ENCODE results near the gene TUSC7. TPM values are rescaled to one million over a fixed set of nuclear protein-coding genes. Genes with fewer than 3 reads are reported as not detected.

Gene TUSC7
- total RNA-seq, 1 donor from 2014 or later, result not detected

DNA sequence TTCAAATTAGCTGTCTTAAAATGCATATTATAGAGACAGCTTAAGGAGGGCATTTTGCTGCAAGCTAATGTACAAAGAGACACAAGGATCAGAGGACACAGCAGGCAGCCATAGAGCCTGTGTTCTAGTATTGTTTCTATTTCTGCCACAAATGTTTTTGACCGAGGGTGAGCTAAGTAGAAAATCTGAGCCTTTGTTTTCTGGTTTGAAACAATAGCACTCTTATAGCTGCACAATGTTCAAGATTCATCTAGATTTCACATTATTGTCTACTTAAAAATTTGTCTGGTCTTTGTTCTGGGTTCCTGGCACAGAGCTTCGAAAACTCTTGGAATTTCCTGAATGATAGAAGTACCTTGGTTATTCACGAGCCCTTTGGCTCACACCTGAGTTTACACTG is 40.0 kb upstream of the TUSC7 start:
- TF ChIP-seq CTCF (IDR thresholded peaks at IDR 0.05; ENCODE audit: borderline replicate concordance), result no peak
- intact Hi-C loops (cut with micrococcal nuclease), result no loop called here
- no peak for DNase-seq
- H3K4me3 ChIP-seq, result no peak overlapping the region
- H3K36me3 ChIP-seq, result no peaks in the 10 kb centered on the region
- no peaks in the 10 kb centered on the region for H3K4me1 ChIP-seq
- no peaks in the 10 kb centered on the region for H3K27me3 ChIP-seq (ENCODE audit: low read depth)
- no peak overlapping the region for H3K27ac ChIP-seq (replicated peaks)
- H3K9me3 ChIP-seq (replicated peaks), result no peaks in the 10 kb centered on the region

DNA sequence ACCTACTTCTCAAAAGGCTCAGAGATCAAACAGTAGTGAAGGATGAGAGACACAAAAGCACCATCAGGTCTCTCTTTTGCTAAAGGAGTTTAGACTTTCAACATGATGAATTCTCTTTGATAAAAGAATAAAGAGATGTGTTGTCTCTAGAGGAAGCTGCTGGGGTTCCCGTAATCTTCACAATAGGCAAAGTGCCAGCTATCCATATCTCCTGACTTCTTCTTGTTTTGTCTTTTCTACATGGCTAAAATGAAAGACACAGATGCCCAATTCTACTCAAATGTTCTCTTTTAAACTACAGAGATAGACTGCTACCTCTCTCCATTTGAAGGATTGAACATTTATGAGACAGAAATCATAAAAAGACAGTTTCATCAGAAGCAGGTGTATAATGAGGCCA is 38.4 kb upstream of the TUSC7 start:
- DNase-seq, result no peak
- TF ChIP-seq CTCF (IDR thresholded peaks at IDR 0.05; ENCODE audit: borderline replicate concordance), result no peak
- H3K4me1 ChIP-seq, result no peaks in the 10 kb centered on the region
- intact Hi-C loops (cut with micrococcal nuclease), result no loop called here
- no peak overlapping the region for H3K4me3 ChIP-seq
- no peak overlapping the region for H3K27ac ChIP-seq (replicated peaks)
- no peaks in the 10 kb centered on the region for H3K9me3 ChIP-seq (replicated peaks)
- no peaks in the 10 kb centered on the region for H3K27me3 ChIP-seq (ENCODE audit: low read depth)
- no peaks in the 10 kb centered on the region for H3K36me3 ChIP-seq

DNA sequence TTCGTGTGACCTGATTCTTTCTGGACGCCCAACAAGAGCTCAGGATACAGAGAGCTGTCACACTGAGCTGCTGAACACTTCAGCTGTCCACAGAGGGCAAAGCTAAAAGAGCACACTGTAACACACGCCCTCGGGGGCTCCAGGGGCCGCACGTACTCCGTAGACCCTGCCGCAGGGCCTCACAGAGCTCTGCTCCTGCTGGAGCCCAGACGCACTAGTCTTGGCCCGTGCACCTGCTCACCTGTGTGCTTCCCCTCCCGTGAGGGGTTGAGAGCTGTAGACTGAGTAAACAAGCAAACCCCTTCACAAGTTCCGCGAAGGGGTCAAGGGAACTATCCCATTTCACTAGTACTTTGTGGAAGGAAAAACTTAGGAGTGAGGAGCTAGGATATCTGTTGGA is 30.7 kb upstream of the TUSC7 start:
- Histone ChIP-seq H3K4me3 (no peak overlapping the region), H3K27me3 (ENCODE audit: low read depth) (no peaks in the 10 kb centered on the region), H3K36me3 (no peaks in the 10 kb centered on the region), H3K9me3 (replicated peaks) (no peaks in the 10 kb centered on the region), H3K4me1 (no peaks in the 10 kb centered on the region), H3K27ac (replicated peaks) (no peak overlapping the region)
- intact Hi-C loops (cut with micrococcal nuclease), result no loop called here
- no peak for TF ChIP-seq CTCF (IDR thresholded peaks at IDR 0.05; ENCODE audit: borderline replicate concordance)
- DNase-seq, result no peak

DNA sequence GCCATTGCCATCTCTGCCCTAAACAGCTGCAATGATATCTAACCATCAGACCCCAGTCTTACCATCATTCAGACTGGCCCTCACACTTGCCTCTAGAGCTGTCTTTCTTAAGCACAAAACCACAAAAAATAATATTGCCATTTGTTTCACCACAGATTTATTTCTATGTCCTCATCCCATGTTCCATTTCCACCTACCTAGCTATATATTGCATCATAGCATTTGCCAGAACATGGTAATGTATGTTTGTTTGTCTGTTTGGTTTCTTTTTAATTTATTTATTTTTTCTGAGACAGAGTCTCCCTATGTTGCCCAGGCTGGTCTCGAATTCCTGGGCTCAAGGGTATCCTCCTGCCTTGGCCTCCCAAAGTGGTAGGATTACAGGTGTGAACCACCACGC is 18.5 kb upstream of the TUSC7 start:
- intact Hi-C loops (cut with micrococcal nuclease), result no loop called here
- DNase-seq, result no peak
- Histone ChIP-seq H3K9me3 (replicated peaks) (peaks cover 4% of the 10 kb centered on the region), H3K27ac (replicated peaks) (no peak overlapping the region), H3K4me1 (no peaks in the 10 kb centered on the region), H3K4me3 (no peak overlapping the region), H3K36me3 (no peaks in the 10 kb centered on the region), H3K27me3 (ENCODE audit: low read depth) (no peaks in the 10 kb centered on the region)
- TF ChIP-seq CTCF (IDR thresholded peaks at IDR 0.05; ENCODE audit: borderline replicate concordance), result no peak

- H3K9me3 ChIP-seq (replicated peaks), result no peaks in the 10 kb centered on the region
- no peak for DNase-seq
- H3K27ac ChIP-seq (replicated peaks), result no peak overlapping the region
- no peaks in the 10 kb centered on the region for H3K4me1 ChIP-seq
- no peaks in the 10 kb centered on the region for H3K36me3 ChIP-seq
- no peak overlapping the region for H3K4me3 ChIP-seq
- intact Hi-C loops (cut with micrococcal nuclease), result no loop called here
- TF ChIP-seq CTCF (IDR thresholded peaks at IDR 0.05; ENCODE audit: borderline replicate concordance), result no peak
- H3K27me3 ChIP-seq (ENCODE audit: low read depth), result no peaks in the 10 kb centered on the region
These were observed 8.5 kb upstream of the TUSC7 start for GRCh38 chr3:116701070-116701469.

DNA sequence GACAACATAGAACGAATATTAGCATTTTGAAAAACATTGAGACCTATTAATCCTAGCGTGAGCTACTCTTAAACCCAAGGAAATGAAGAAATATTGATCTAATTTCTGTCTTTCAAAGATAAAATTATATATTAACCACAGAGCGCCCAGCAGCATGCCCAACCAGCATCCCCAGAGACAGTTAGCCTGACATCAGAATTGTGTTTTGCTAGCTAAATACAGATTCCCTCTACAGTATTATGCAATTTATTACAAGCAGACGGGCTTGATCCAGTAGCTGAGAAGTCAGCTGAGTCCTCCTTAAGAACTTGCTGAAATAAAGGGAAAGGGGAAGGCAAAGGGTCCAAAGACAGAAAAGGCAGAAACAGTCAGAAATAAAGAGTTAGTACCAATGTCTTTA is 7.2 kb upstream of the TUSC7 start:
- Histone ChIP-seq H3K4me1 (no peaks in the 10 kb centered on the region), H3K4me3 (no peak overlapping the region), H3K36me3 (no peaks in the 10 kb centered on the region), H3K27me3 (ENCODE audit: low read depth) (no peaks in the 10 kb centered on the region), H3K9me3 (replicated peaks) (no peaks in the 10 kb centered on the region), H3K27ac (replicated peaks) (no peak overlapping the region)
- no peak for TF ChIP-seq CTCF (IDR thresholded peaks at IDR 0.05; ENCODE audit: borderline replicate concordance)
- DNase-seq, result no peak
- intact Hi-C loops (cut with micrococcal nuclease), result no loop called here

Data from left ventricle myocardium inferior (tissue), 1 donor.